Fibroblast of pulmonary artery (primary cell): ENCODE measurements around the gene TSPAN15.

Experiments
- DNase-seq: peaks from one replicate; pipeline ENCODE4 v3.0.0-alpha.2; 2010; ENCODE audit warnings: low read depth
- H3K4me3 ChIP-seq: replicated peaks from 2 replicates; pipeline ENCODE4 v1.5.1; 2011; ENCODE audit warnings: low read depth, mild to moderate bottlenecking, control low read depth, low read length, moderate library complexity
- CTCF ChIP-seq: IDR thresholded peaks from 2 replicates; pipeline ENCODE4 v1.5.1; 2011; ENCODE audit warnings: mild to moderate bottlenecking, control low read depth, low read length, inconsistent platforms; ENCODE audit errors: missing control alignments

TSPAN15 gene

GRCh38 chr10:69470463-69471384, 19.5 kb downstream of the TSPAN15 start:
- H3K4me3 ChIP-seq: no peak overlapping the region
- no peak for TF ChIP-seq CTCF
- DNase-seq: no peak

GRCh38 chr10:69472142-69472541, 20.9 kb downstream of the TSPAN15 start:
- TF ChIP-seq CTCF: no peak
- no peak overlapping the region for H3K4me3 ChIP-seq

GRCh38 chr10:69472544-69472943, 21.3 kb downstream of the TSPAN15 start:
- no peak overlapping the region for H3K4me3 ChIP-seq
- no peak for TF ChIP-seq CTCF

More at GRCh38 chr10:69472142-69472541, 20.9 kb downstream of the TSPAN15 start:
- DNase-seq: no peak

GRCh38 chr10:69473304-69473990, 22.2 kb downstream of the TSPAN15 start:
- H3K4me3 ChIP-seq: no peak overlapping the region
- TF ChIP-seq CTCF: no peak
- DNase-seq: no peak

More at GRCh38 chr10:69472544-69472943, 21.3 kb downstream of the TSPAN15 start:
- no peak for DNase-seq

GRCh38 chr10:69474742-69475432, 23.6 kb downstream of the TSPAN15 start:
- peak; percentile 67 for DNase-seq
- no peak for TF ChIP-seq CTCF
- H3K4me3 ChIP-seq: no peak overlapping the region

GRCh38 chr10:69475433-69475830, 24.2 kb downstream of the TSPAN15 start:
- H3K4me3 ChIP-seq: no peak overlapping the region
- TF ChIP-seq CTCF: no peak
- peak; percentile 11 for DNase-seq
